ENCODE results near the gene KMT2C. TPM values are rescaled to one million over a fixed set of nuclear protein-coding genes. Genes with fewer than 3 reads are reported as not detected.

KMT2C gene
- total RNA-seq, 4 donors from 2014 or later, result 44.1 to 67.6 (median 63.9) TPM

GRCh38 chr7:152148706-152149105, 287.1 kb downstream of the KMT2C start:
- ATAC-seq (no peak), DNase-seq (no peak)
- intact Hi-C loops (cut with DNase I; ENCODE audit: low total_unique reads), result no loop called here
- H3K27me3 ChIP-seq, result no peaks in the 10 kb centered on the region
- no peak overlapping the region for H3K27ac ChIP-seq
- H3K36me3 ChIP-seq, result peaks cover 5 to 89% of the 10 kb centered on the region in 2 donors
- TF ChIP-seq POLR2A (IDR thresholded peaks at IDR 0.05), result no peak
- no peak for TF ChIP-seq CTCF (IDR thresholded peaks at IDR 0.05 in 4 of 5, conservative IDR thresholded peaks at IDR 0.05 in 1 of 5)
- no peaks in the 10 kb centered on the region for H3K4me1 ChIP-seq
- no peaks in the 10 kb centered on the region for H3K9me3 ChIP-seq
- in situ Hi-C loops (cut with MboI; ENCODE audit: low sequenced_read_pairs in 4 of 4), result no loop called here
- no peak overlapping the region for H3K4me3 ChIP-seq

DNA sequence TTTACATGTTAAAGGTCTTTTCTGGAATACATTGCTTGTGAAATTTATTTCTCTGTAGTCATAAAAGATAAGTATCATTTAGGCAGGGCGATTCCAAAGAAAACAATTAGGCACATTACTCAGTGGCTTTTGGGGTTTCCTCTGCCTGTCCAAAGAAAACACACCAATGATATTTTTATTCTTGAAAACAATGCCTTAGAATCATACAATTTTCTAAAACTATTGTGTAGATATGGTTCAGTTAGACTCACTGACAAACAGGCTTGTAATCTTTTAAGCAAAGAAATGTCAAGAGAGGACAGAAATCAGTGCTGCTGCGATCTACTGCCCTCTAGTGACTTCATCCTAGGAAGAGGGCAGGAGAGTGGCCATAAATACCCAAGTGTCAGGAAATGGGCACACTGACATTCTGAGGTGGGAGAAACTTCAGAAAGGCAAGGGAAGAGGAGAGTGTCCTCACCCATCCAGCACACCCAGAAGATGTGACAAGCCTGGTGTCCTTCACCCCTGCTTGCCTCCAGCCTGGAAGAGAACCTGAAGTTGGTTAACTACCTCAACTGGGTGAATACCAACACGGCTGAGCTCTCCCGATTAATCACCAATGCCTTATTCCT, 289.8 kb downstream of the KMT2C start:
- peak overlapping the region in 1 of 4 donors; percentile 18 for H3K27ac ChIP-seq
- no peaks in the 10 kb centered on the region for H3K9me3 ChIP-seq
- peak in 3 of 5 experiments; percentile 9 to 62 (median 41) for TF ChIP-seq CTCF (IDR thresholded peaks at IDR 0.05 in 4 of 5, conservative IDR thresholded peaks at IDR 0.05 in 1 of 5)
- TF ChIP-seq POLR2A (IDR thresholded peaks at IDR 0.05), result no peak
- H3K4me1 ChIP-seq, result no peaks in the 10 kb centered on the region
- no peak overlapping the region for H3K4me3 ChIP-seq
- in situ Hi-C loops (cut with MboI; ENCODE audit: low sequenced_read_pairs in 4 of 4) (no loop called here), intact Hi-C loops (cut with DNase I; ENCODE audit: low total_unique reads) (no loop called here)
- DNase-seq (no peak), ATAC-seq (peak; percentile 20 to 59)
- no peaks in the 10 kb centered on the region for H3K27me3 ChIP-seq
- H3K36me3 ChIP-seq, result peaks cover 3 to 88% of the 10 kb centered on the region in 2 donors

DNA sequence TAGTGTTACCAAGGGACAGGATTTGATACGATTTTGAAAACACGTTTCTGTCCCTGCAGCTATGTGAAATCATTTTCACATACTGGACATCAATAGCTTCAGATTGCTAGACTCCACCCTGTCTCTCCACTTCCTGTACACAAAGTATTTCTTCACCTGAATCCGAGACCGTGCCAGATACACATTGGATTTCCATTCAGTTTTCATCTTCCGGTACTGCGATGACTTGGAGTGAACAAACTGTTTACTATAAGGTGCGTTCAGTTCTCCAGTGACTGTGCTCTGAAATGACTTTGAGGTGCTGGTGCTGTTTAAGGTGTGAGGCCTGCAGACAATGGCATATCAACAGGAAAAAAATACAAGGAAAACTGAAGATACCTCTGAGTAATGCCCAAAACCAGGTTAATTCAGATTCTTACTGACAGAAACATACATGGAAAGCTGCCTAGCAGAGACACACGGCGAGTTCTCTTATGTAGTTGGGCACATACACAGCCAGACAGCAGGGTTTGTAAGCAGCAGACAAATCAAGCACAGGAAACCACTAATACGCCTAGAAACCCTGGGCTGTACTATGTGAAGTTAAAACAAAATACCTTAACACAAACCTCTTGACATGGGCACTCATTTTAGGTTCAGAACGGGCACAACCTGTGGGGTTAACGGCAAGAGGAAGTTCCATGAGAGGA, 291.1 kb downstream of the KMT2C start:
- in situ Hi-C loops (cut with MboI; ENCODE audit: low sequenced_read_pairs in 4 of 4), result no loop called here
- ATAC-seq, result no peak
- H3K27ac ChIP-seq, result peak overlapping the region in 1 of 4 donors; percentile 1

DNA sequence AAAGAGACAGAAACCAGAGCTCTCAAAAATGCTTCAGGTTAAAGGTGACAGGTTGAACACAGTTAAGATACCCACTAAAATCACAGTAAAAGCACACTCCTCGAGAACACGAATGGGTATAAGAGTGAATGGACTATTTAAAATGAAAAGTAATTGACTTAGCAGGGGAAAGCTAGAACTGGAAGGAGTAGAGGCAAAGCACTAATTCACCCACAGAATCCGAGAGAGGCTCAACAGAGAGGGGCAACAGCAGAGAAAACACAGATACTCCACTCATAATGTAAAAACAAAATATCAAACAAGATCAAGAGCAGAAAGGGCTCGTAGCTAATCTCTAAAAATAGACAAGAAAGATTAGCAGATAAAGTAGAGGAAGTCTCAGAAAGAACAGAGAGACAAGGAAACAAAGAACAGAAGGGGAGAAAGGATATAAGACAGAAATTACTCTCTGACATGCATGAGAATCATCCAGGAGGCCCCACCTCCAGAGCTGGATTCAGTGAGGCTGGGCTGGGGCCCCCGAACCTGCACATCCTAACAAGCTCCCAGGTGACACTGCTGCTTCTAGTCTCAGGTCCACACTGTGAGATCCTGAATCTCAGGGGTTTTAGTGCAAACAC, 292.7 kb downstream of the KMT2C start:
- H3K4me3 ChIP-seq, result no peak overlapping the region

More for the DNA sequence above, 291.1 kb downstream of the KMT2C start:
- H3K36me3 ChIP-seq, result peaks cover under 1 to 86% of the 10 kb centered on the region in 2 donors
- no peaks in the 10 kb centered on the region for H3K9me3 ChIP-seq
- TF ChIP-seq POLR2A (IDR thresholded peaks at IDR 0.05) (no peak), CTCF (IDR thresholded peaks at IDR 0.05 in 4 of 5, conservative IDR thresholded peaks at IDR 0.05 in 1 of 5) (no peak)
- intact Hi-C loops (cut with DNase I; ENCODE audit: low total_unique reads), result loop anchor here (5.0 kb wide), 1 partner anchor 117 kb away; the partner anchor contains the start of gene GALNT11
- H3K27me3 ChIP-seq, result no peaks in the 10 kb centered on the region
- no peak for DNase-seq
- H3K4me1 ChIP-seq, result no peaks in the 10 kb centered on the region
- no peak overlapping the region for H3K4me3 ChIP-seq

More for the DNA sequence above, 292.7 kb downstream of the KMT2C start:
- Histone ChIP-seq H3K27me3 (no peaks in the 10 kb centered on the region), H3K4me1 (no peaks in the 10 kb centered on the region), H3K9me3 (no peaks in the 10 kb centered on the region), H3K27ac (no peak overlapping the region), H3K36me3 (peaks cover 3 to 86% of the 10 kb centered on the region in 2 donors)
- in situ Hi-C loops (cut with MboI; ENCODE audit: low sequenced_read_pairs in 4 of 4), result no loop called here
- intact Hi-C loops (cut with DNase I; ENCODE audit: low total_unique reads), result loop anchor here (5.0 kb wide), 1 partner anchor 116 kb away; the partner anchor contains the start of gene GALNT11
- DNase-seq, result no peak
- no peak for TF ChIP-seq CTCF (IDR thresholded peaks at IDR 0.05 in 4 of 5, conservative IDR thresholded peaks at IDR 0.05 in 1 of 5)
- TF ChIP-seq POLR2A (IDR thresholded peaks at IDR 0.05), result no peak
- no peak for ATAC-seq

All from gastrocnemius medialis (tissue), 4 donors.